ENCODE data around the gene KCNAB2.
"Not testable (repeated sequence)": the region's sequence is repeated elsewhere in the genome, so short reads cannot be mapped to it uniquely, and the experiment has no call there.

Gene KCNAB2

GRCh38 chr1:6052543-6053205 is 7.0 kb downstream of the KCNAB2 start:
- DNase-seq (ENCODE audit: insufficient read length, low spot score), result peak; percentile 71
- FAIRE-seq, result no peak

DNA sequence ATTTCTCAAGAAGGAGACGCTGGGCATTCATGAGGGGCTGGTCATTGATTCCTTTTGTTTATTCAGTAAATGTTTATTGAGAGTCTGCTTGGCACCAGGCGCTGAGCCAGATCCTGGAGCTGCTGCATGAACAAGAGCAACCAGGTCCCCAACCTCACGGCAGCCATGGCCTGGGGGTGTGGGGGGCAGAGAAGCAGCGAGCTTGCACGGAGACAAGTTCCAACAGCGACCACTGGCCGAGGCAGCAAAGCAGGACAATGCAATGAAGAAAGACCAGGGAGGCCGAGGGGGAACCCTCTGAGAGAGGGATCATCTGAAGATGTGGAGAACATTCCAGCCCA is 7.5 kb downstream of the KCNAB2 start:
- DNase-seq (ENCODE audit: insufficient read length, low spot score) (no peak), FAIRE-seq (no peak)

- FAIRE-seq (no peak), DNase-seq (ENCODE audit: insufficient read length, low spot score) (no peak)
Measured at GRCh38 chr1:6054596-6054995, 8.9 kb downstream of the KCNAB2 start.

DNA sequence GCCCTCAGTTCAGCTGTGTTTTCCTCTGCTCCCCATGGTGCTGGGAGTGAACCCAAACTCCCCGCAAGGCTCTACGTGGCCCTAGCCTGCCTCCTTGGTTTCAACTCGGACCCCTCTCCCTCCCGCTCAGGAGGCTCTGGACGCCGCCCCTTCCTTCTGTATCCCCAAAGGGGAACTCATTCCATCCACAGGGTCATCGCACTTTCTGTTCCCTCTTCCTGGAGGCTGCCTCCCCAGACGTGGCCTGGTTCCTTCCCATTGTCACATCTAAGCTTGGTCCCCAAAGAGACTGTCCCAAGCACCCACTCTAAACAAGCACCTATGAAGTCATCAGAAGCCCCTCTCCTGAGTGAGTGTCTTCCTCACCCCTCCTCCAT is 10.9 kb downstream of the KCNAB2 start:
- DNase-seq (ENCODE audit: insufficient read length, low spot score) (no peak), FAIRE-seq (no peak)

- FAIRE-seq, result no peak
Measured at GRCh38 chr1:6057170-6057845, 11.6 kb downstream of the KCNAB2 start.

GRCh38 chr1:6059866-6060265 is 14.2 kb downstream of the KCNAB2 start:
- DNase-seq (ENCODE audit: insufficient read length, low spot score) (peak; percentile 21), FAIRE-seq (no peak)

More at GRCh38 chr1:6057170-6057845, 11.6 kb downstream of the KCNAB2 start:
- DNase-seq (ENCODE audit: insufficient read length, low spot score), result no peak

GRCh38 chr1:6062670-6063069 is 17.0 kb downstream of the KCNAB2 start:
- DNase-seq (ENCODE audit: insufficient read length, low spot score) (no peak), FAIRE-seq (no peak)

- not testable (repeated sequence) for DNase-seq (ENCODE audit: insufficient read length, low spot score); FAIRE-seq
Measured at GRCh38 chr1:6063532-6064053, 17.9 kb downstream of the KCNAB2 start.

- FAIRE-seq (no peak), DNase-seq (ENCODE audit: insufficient read length, low spot score) (no peak)
Measured at GRCh38 chr1:6065093-6065858, 19.6 kb downstream of the KCNAB2 start.

- FAIRE-seq (no peak), DNase-seq (ENCODE audit: insufficient read length, low spot score) (no peak)
Measured at GRCh38 chr1:6066680-6067079, 21.0 kb downstream of the KCNAB2 start.

DNA sequence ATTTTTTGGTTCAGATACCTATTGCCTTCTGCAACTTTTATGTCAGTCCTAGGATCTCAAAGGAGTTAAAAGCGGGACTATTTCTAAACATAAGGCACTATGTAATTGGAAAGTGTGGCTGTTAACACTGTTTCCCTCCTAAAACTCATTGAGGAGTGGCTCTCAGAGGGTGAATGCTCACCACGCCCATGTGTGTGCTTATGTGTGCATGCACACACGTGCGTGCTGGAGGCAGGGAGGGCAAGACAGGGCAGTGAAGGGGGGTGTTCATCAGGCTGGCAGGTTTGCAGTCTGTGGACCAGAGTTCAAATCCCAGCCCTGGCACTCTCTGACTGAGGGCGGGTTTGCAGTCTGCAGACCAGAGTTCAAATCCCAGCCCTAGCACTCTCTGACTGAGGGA is 22.4 kb downstream of the KCNAB2 start:
- FAIRE-seq, result no peak
- DNase-seq (ENCODE audit: insufficient read length, low spot score), result no peak

GRCh38 chr1:6068932-6069331 is 23.2 kb downstream of the KCNAB2 start:
- DNase-seq (ENCODE audit: insufficient read length, low spot score), result no peak
- FAIRE-seq, result no peak

DNA sequence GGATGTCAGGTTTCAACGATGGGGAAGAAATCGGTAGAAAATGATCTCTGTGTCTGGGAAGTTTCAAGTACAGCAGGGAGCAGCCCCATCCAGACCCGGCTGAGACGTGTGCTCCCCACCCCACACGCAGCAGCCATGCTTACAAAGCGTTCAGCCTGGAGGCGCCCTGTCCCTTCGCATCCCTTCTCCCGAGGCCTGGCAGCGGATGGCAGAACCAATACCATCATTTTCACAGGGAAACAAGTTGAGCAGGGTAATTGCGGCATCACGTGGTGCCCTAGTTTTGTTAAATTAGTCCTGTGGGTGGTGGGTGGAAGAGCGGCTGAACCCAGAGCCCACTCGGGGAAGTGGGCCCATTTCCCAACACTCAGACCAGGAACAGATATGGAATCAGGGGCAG is 23.9 kb downstream of the KCNAB2 start:
- no peak for DNase-seq (ENCODE audit: insufficient read length, low spot score)
- FAIRE-seq, result no peak

GRCh38 chr1:6070450-6070974 is 24.8 kb downstream of the KCNAB2 start:
- DNase-seq (ENCODE audit: insufficient read length, low spot score) (no peak), FAIRE-seq (no peak)

DNA sequence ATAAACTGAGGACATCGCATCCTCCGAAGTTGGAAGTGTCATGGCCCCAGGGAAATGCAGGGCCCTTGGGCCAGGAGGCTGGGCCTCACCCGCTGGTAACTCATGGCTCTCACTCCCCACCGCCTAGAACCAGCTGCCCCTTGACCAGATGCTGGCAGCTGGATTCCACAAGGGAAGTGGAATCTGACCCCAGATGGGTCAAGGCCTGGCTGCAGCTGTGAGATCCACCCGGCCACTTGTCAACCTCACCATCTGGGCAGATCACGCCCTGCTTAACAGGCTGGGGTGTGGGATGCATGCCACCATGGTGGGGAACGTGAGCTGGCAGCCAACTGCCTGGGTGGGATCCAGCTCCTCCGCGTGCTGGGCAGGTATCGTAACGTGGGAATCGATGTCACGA is 25.5 kb downstream of the KCNAB2 start:
- DNase-seq (ENCODE audit: insufficient read length, low spot score) (no peak), FAIRE-seq (no peak)

- DNase-seq (ENCODE audit: insufficient read length, low spot score) (no peak), FAIRE-seq (no peak)
Measured at GRCh38 chr1:6072774-6073479, 27.2 kb downstream of the KCNAB2 start.

DNA sequence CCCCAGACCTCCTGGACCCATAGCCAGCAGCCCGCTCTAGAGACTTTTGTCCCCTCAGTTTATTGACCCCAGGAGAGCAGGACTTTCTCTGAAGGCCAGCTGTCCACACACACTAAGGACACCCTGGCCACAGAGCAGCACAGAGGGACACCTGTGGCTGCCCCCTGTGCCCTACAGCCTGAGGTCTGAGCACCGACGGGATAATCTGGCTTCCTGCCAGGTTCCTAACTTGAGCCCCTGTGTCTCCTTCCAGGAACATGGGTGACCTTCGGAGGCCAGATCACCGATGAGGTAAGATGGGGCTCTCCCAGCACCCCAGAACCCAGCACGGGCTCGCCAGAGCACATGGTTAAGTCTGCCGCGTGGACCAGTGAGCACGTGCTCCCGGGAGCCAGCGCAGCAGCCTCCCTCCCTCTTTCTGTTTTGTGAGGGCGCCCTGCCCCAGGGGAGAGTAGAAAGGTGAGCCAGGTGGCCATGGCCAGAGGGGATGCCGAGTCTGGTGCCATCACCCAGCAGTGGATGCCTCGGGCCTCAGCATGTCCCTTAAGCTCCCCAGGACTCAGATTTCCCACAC is 27.9 kb downstream of the KCNAB2 start:
- FAIRE-seq (no peak), DNase-seq (ENCODE audit: insufficient read length, low spot score) (no peak)

- DNase-seq (ENCODE audit: insufficient read length, low spot score) (no peak), FAIRE-seq (no peak)
Measured at GRCh38 chr1:6074192-6074901, 28.7 kb downstream of the KCNAB2 start.

GRCh38 chr1:6075748-6076147 is 30.1 kb downstream of the KCNAB2 start:
- FAIRE-seq, result no peak

GRCh38 chr1:6077061-6077460 is 31.4 kb downstream of the KCNAB2 start:
- FAIRE-seq; DNase-seq (ENCODE audit: insufficient read length, low spot score): not testable (repeated sequence)

More at GRCh38 chr1:6075748-6076147, 30.1 kb downstream of the KCNAB2 start:
- no peak for DNase-seq (ENCODE audit: insufficient read length, low spot score)

Data from HTR-8/SVneo (cell line).